IMR-90 (cell line): Measurements from ENCODE around the gene STAG1. TPM values are rescaled to one million over a fixed set of nuclear protein-coding genes. Genes with fewer than 3 reads are reported as not detected.

ENCODE experiments used
- ATAC-seq: fragments of 200-7000 bp; cut with Tn5 transposase; 2 replicates; pipeline ENCODE4 v1.9.1; 2020; ENCODE audit warnings: low read depth, mild to moderate bottlenecking, moderate library complexity
- BruUV-seq: library from RNA; stranded (reverse); fragments of 400-500 nt; replicated peaks from 2 replicates; lab custom pipeline; 2021; lab: Mats Ljungman, UMichigan
- CTCF ChIA-PET: fragments of 300-600 bp; formaldehyde crosslinking; extraction: SDS; loops from one replicate; lab custom pipeline; 2021; ENCODE audit warnings: antibody characterized with exemption; lab: Yijun Ruan, JAX
- POLR2A ChIA-PET: fragments of 300-600 bp; sonication (Branson Sonifier 250); formaldehyde crosslinking; loops from one replicate; lab custom pipeline; 2022; ENCODE audit warnings: antibody characterized with exemption; ENCODE audit not compliant: unreplicated experiment; lab: Charles Lee
- DNase-seq: peaks from one replicate; pipeline ENCODE4 v3.0.0; 2013
- H2AFZ ChIP-seq: replicated peaks from 2 replicates; pipeline ENCODE3; 2013; ENCODE audit warnings: low read length, mild to moderate bottlenecking; ENCODE audit not compliant: poor library complexity
- H2AK5ac ChIP-seq: 2 replicates; pipeline ENCODE4 v1.6.1; 2013; ENCODE audit warnings: low read depth, low read length, inconsistent platforms
- H2AK9ac ChIP-seq: replicated peaks from 2 replicates; pipeline ENCODE3; 2013; ENCODE audit warnings: mild to moderate bottlenecking, low read depth, low read length, moderate library complexity; ENCODE audit not compliant: poor library complexity
- H2BK120ac ChIP-seq: 2 replicates; pipeline ENCODE4 v1.6.1; 2013; ENCODE audit warnings: low read depth, low read length, inconsistent platforms
- H2BK15ac ChIP-seq: 3 replicates; pipeline ENCODE4 v1.6.1; 2013; ENCODE audit warnings: low read depth, low read length, inconsistent platforms
- H2BK20ac ChIP-seq: 2 replicates; pipeline ENCODE4 v1.6.1; 2013; ENCODE audit warnings: low read depth, mild to moderate bottlenecking, inconsistent platforms, low read length, moderate library complexity
- H2BK5ac ChIP-seq: 2 replicates; pipeline ENCODE4 v1.6.1; 2013; ENCODE audit warnings: mild to moderate bottlenecking, low read depth, low read length, inconsistent platforms; ENCODE audit not compliant: poor library complexity, severe bottlenecking
- H3K14ac ChIP-seq: replicated peaks from 2 replicates; pipeline ENCODE4 v1.6.1; 2013; ENCODE audit warnings: low read depth, low read length, inconsistent platforms
- H3K18ac ChIP-seq: 2 replicates; pipeline ENCODE4 v1.6.1; 2013; ENCODE audit warnings: low read depth, low read length, control low read depth
- H3K23ac ChIP-seq: 2 replicates; pipeline ENCODE4 v1.6.1; 2013; ENCODE audit warnings: low read depth, low read length, inconsistent platforms
- H3K27ac ChIP-seq: 2 replicates; pipeline ENCODE4 v1.5.1; 2013; ENCODE audit warnings: mild to moderate bottlenecking, control low read depth, low read length; ENCODE audit not compliant: insufficient read depth
- H3K27me3 ChIP-seq: 2 replicates; pipeline ENCODE4 v1.6.1; 2013; ENCODE audit warnings: low read length; ENCODE audit not compliant: control insufficient read depth, insufficient read depth
- H3K36me3 ChIP-seq: 2 replicates; pipeline ENCODE4 v1.6.1; 2013; ENCODE audit warnings: low read length, mixed read lengths; ENCODE audit not compliant: control insufficient read depth, insufficient read depth
- H3K4ac ChIP-seq: 2 replicates; pipeline ENCODE4 v1.6.1; 2013; ENCODE audit warnings: low read depth, low read length, inconsistent platforms
- H3K4me1 ChIP-seq: 2 replicates; pipeline ENCODE4 v1.6.1; 2013; ENCODE audit warnings: low read length, mixed read lengths; ENCODE audit not compliant: control insufficient read depth, insufficient read depth
- H3K4me2 ChIP-seq: 2 replicates; pipeline ENCODE4 v1.6.1; 2013; ENCODE audit warnings: low read depth, mild to moderate bottlenecking, control low read depth, low read length, moderate library complexity
- H3K4me3 ChIP-seq: 2 replicates; pipeline ENCODE4 v1.5.1; 2013; ENCODE audit warnings: low read depth, mild to moderate bottlenecking, control low read depth, low read length, moderate library complexity; ENCODE audit not compliant: insufficient read depth
- H3K56ac ChIP-seq: 2 replicates; pipeline ENCODE4 v1.6.1; 2013; ENCODE audit warnings: low read length, inconsistent platforms; ENCODE audit not compliant: insufficient read depth; ENCODE audit errors: extremely low read depth
- H3K79me1 ChIP-seq, 2 experiments: 2 replicates each; pipeline ENCODE4 v1.6.1; 2013; ENCODE audit warnings: low read length in 2 of 2, inconsistent platforms in 1 of 2, low read depth in 1 of 2
- H3K9ac ChIP-seq: 2 replicates; pipeline ENCODE4 v1.6.1; 2013; ENCODE audit warnings: low read depth, low read length, control low read depth
- H3K9me1 ChIP-seq: 2 replicates; pipeline ENCODE4 v1.6.1; 2013; ENCODE audit warnings: low read length, inconsistent platforms; ENCODE audit not compliant: insufficient read depth
- H3K9me3 ChIP-seq: 2 replicates; pipeline ENCODE4 v1.6.1; 2013; ENCODE audit warnings: low read length; ENCODE audit not compliant: control insufficient read depth, insufficient read depth
- H4K20me1 ChIP-seq: 2 replicates; pipeline ENCODE4 v1.6.1; 2013; ENCODE audit warnings: low read length, inconsistent platforms; ENCODE audit not compliant: insufficient read depth
- H4K5ac ChIP-seq: 2 replicates; pipeline ENCODE4 v1.6.1; 2013; ENCODE audit warnings: mild to moderate bottlenecking, low read depth, low read length, control low read depth
- H4K8ac ChIP-seq, 2 experiments: 2 replicates each; pipeline ENCODE4 v1.6.1; 2013; ENCODE audit warnings: low read depth in 2 of 2, low read length in 2 of 2, control low read depth in 1 of 2, inconsistent platforms in 1 of 2
- H4K91ac ChIP-seq: 2 replicates; pipeline ENCODE4 v1.6.1; 2013; ENCODE audit warnings: low read depth, low read length, inconsistent platforms; ENCODE audit not compliant: insufficient read depth
- BHLHE40 ChIP-seq: fragments of 150-350 bp; IDR thresholded peaks from 2 replicates; pipeline ENCODE4 v1.6.1; 2016; ENCODE audit warnings: mild to moderate bottlenecking, low read depth, low read length
- CEBPB ChIP-seq: IDR thresholded peaks from 2 replicates; pipeline ENCODE4 v1.6.1; 2012; ENCODE audit warnings: low read depth, low read length, improper control_type of control experiment
- FOS ChIP-seq: fragments of 150-350 bp; IDR thresholded peaks from 2 replicates; pipeline ENCODE4 v1.6.1; 2016; ENCODE audit warnings: low read depth, low read length
- MAFK ChIP-seq: IDR thresholded peaks from 2 replicates; pipeline ENCODE4 v1.6.1; 2012; ENCODE audit warnings: low read depth, low read length, improper control_type of control experiment
- NFE2L2 ChIP-seq: fragments of 150-350 bp; IDR thresholded peaks from 2 replicates; pipeline ENCODE4 v1.6.1; 2016; ENCODE audit warnings: low read depth, mild to moderate bottlenecking, low read length
- RFX5 ChIP-seq: IDR thresholded peaks from 2 replicates; pipeline ENCODE4 v1.8.0; 2012; ENCODE audit warnings: low read depth, mild to moderate bottlenecking, low read length, moderate library complexity
- SMC3 ChIP-seq: fragments of 150-350 bp; IDR thresholded peaks from 2 replicates; pipeline ENCODE4 v1.6.1; 2016; ENCODE audit warnings: low read depth, mild to moderate bottlenecking, antibody characterized with exemption, low read length, moderate library complexity
- USF2 ChIP-seq: fragments of 150-350 bp; IDR thresholded peaks from 2 replicates; pipeline ENCODE4 v1.6.1; 2017; ENCODE audit warnings: mild to moderate bottlenecking, antibody characterized with exemption, low read length, low read depth
- WGBS, 2 experiments: methylation state at CpG; one replicate each; pipeline versions ENCODE4 v1.1.5 to v1.1.7; 2013; ENCODE audit warnings: missing lambda C conversion rate in 2 of 2; ENCODE audit not compliant: insufficient read length in 1 of 2; ENCODE audit errors: extremely low coverage in 2 of 2; 5-methylcytosine and 5-hydroxymethylcytosine counted together
- dilution Hi-C: fragments of 300-500 bp; cut with HindIII; formaldehyde crosslinking; loops from one replicate; pipeline ENCODE4 v1.14.3; 2018; ENCODE audit warnings: low sequenced_read_pairs; ENCODE audit not compliant: unreplicated experiment
- in situ Hi-C: fragments of 300-500 bp; cut with MboI; formaldehyde crosslinking; loops from 3 replicates; pipeline ENCODE4 v1.14.3; 2019; ENCODE audit warnings: low sequenced_read_pairs, inconsistent platforms, mixed read lengths
- intact Hi-C: fragments of 100-400 bp; cut with micrococcal nuclease; formaldehyde crosslinking; loops from 2 replicates; pipeline ENCODE4 v1.10.0; 2022
- polyA plus RNA-seq, 3 experiments: library from polyadenylated mRNA; depleted of rRNA; stranded (reverse); fragments of >200 nt; gene quantifications; 2 replicates each; pipeline ENCODE4 v1.2.3, GENCODE V29; 2012; ENCODE audit warnings: low replicate concordance in 1 of 3
- total RNA-seq: library from RNA; depleted of rRNA; stranded (reverse); fragments of >200 nt; gene quantifications from 2 replicates; pipeline ENCODE4 v1.2.3, GENCODE V29; 2012

Gene STAG1
- total and polyA plus RNA-seq, 2 of the 4 experiments (the other 2 are of a cell fraction) = 9.6 to 32.3 TPM

GRCh38 chr3:136535906-136536305 is 216.3 kb downstream of the STAG1 start:
- Histone ChIP-seq H3K56ac (no peak overlapping the region), H4K8ac (peak overlapping the region in 1 of 2 experiments; percentile 28; a peak in 1 of 4 replicates), H2AFZ (no peak overlapping the region), H4K5ac (no peak overlapping the region), H3K79me1 (peaks cover 22 to 31% of the 10 kb centered on the region in 2 experiments), H3K4ac (no peak overlapping the region), H3K14ac (no peak overlapping the region), H3K18ac (no peak overlapping the region), H4K20me1 (no peaks in the 10 kb centered on the region), H4K91ac (no peak overlapping the region), H3K9me3 (no peaks in the 10 kb centered on the region; the same call in 1 of the 2 replicates), H2AK9ac (no peak overlapping the region), H3K4me2 (no peak overlapping the region), H3K9me1 (0 out of 2 replicates have a peak, but pooled peaks cover 3% of the 10 kb centered on the region), H2BK15ac (no peak overlapping the region), H3K27me3 (no peaks in the 10 kb centered on the region), H3K36me3 (peaks cover 4% of the 10 kb centered on the region; the same call in 1 of the 2 replicates), H2BK5ac (no peak overlapping the region), H3K4me3 (no peak overlapping the region), H3K4me1 (no peaks in the 10 kb centered on the region), H3K23ac (no peak overlapping the region), H2BK120ac (no peak overlapping the region), H3K27ac (no peak overlapping the region), H2BK20ac (no peak overlapping the region), H2AK5ac (no peak overlapping the region), H3K9ac (no peak overlapping the region)
- dilution Hi-C loops (no loop called here), in situ Hi-C loops (no loop called here), intact Hi-C loops (no loop called here)
- DNase-seq = peak; percentile 78
- TF ChIP-seq FOS (peak; percentile 11; the same call in 1 of the 2 replicates), SMC3 (no peak), RFX5 (no peak), BHLHE40 (no peak), CEBPB (no peak), USF2 (no peak), MAFK (no peak), NFE2L2 (no peak)
- peak; percentile 54 for ATAC-seq
- ChIA-PET CTCF (no interaction called here), POLR2A (no interaction called here)
- no CpG with 5 or more reads among the region's 3 CpGs for WGBS, 2 experiments
- BruUV-seq = no TSS peak
